A549 treated with AZD2906 at 1 μM for 4 hours (cell line): ENCODE results near the gene SCRN3. TPM values are rescaled to one million over a fixed set of nuclear protein-coding genes. Genes with fewer than 3 reads are reported as not detected.

Source experiments
- total RNA-seq: library from RNA; stranded (reverse); fragments of 200-300 nt; extraction: Qiagen RNA extraction; gene quantifications from 5 replicates; pipeline ENCODE4 v1.2.3, GENCODE V29; 2022

SCRN3 gene, protein sequence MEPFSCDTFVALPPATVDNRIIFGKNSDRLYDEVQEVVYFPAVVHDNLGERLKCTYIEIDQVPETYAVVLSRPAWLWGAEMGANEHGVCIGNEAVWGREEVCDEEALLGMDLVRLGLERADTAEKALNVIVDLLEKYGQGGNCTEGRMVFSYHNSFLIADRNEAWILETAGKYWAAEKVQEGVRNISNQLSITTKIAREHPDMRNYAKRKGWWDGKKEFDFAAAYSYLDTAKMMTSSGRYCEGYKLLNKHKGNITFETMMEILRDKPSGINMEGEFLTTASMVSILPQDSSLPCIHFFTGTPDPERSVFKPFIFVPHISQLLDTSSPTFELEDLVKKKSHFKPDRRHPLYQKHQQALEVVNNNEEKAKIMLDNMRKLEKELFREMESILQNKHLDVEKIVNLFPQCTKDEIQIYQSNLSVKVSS
- 12.9 to 15.9 TPM (median 14.6 TPM) in 5 replicates for total RNA-seq

DNA sequence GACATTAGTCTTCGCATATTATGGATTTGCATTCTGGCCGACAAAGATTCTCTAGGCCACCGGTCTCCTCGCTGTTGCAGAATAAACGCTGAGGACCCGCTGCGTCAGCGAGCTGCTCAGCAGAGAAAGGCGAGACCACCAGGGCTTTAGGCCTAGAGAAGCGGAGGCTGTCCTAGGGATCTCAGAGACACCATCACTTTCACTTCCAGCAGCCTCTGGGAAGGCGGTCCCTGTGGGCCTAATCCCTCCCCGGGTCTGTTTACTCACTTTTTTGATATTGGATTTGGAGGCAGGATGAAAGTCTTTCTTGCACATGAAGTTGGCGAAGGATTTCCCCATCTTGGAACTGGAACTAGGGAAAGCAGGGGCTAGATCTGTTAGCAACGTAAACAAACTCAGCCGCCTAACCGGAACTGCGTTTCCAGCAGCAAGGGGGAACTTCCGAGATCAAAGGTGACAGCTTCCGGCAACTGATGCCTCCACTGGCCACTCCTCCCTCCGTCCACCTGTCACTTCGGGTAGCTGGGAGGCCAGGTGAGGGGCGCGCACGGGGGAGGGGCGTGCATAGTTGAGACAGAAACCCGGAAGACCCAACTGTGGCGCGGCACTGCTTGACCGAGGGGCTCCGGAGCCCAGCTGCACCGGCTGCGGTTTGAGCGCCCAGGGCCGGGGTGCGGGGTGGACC lies at the start of gene SCRN3:
TSS of gene SCRN3 (plus strand) at position 447 of the 685 bp plus-strand sequence. CDS start 2,554 bp downstream, outside the sequence.

Other genes with a start within 250 kb of the SCRN3 start
- 116 to 121 TPM (median 118 TPM) in 5 replicates for gene OLA1, start 147.2 kb upstream of the SCRN3 start, total RNA-seq
- 1.2 to 2.1 TPM (median 1.8 TPM) in 5 replicates for gene SP9, start 60.8 kb upstream of the SCRN3 start, total RNA-seq
- 0.11 to 0.45 TPM (median 0.19 TPM) in 5 replicates for gene GPR155, start 91.3 kb downstream of the SCRN3 start, total RNA-seq
- 17.0 to 25.7 TPM (median 24.6 TPM) in 5 replicates for gene WIPF1, start 202.1 kb downstream of the SCRN3 start, total RNA-seq